A549 (cell line): ENCODE data around the gene PDHX. TPM values are rescaled to one million over a fixed set of nuclear protein-coding genes. Genes with fewer than 3 reads are reported as not detected.

ENCODE experiments used
- ATAC-seq, 2 experiments: fragments of 200-7000 bp in 1 of 2; fragments of >200 bp in 1 of 2; cut with Nextera tagmentation in 1 of 2; cut with Tn5 transposase in 1 of 2; 3 replicates each; pipeline versions ENCODE4 v1.8.0 to v1.9.1; 2018 to 2020; ENCODE audit warnings: mild to moderate bottlenecking in 1 of 2, moderate library complexity in 1 of 2
- CTCF ChIA-PET: fragments of 300-600 bp; sonication (Branson Sonifier 250); formaldehyde crosslinking; extraction: SDS; loops from one replicate; lab custom pipeline; 2021; ENCODE audit warnings: antibody characterized with exemption, inconsistent platforms; lab: Yijun Ruan, JAX
- POLR2A ChIA-PET: fragments of 350-600 bp; formaldehyde crosslinking; extraction: SDS; loops from one replicate; lab custom pipeline; 2021; ENCODE audit warnings: antibody characterized with exemption, inconsistent platforms; lab: Yijun Ruan, JAX
- DNase-seq, 2 experiments: peaks; one replicate each; pipeline versions ENCODE4 v3.0.0 to v3.0.0-alpha.2; 2011 to 2016; ENCODE audit warnings: low read depth in 1 of 2, low spot score in 1 of 2
- FAIRE-seq: peaks from 2 replicates; lab custom pipeline; 2011; peaks lifted over from hg19 to GRCh38; lab: Jason Lieb, UNC
- H3K27ac ChIP-seq, 2 experiments: fragments of >200 bp; sonication (Bioruptor Twin); formaldehyde crosslinking; 3 replicates each; pipeline ENCODE4 v1.5.1; 2016 to 2017
- H3K4me1 ChIP-seq: fragments of >200 bp; sonication (Bioruptor Twin); formaldehyde crosslinking; 3 replicates; pipeline ENCODE4 v1.6.1; 2016
- H3K4me2 ChIP-seq: fragments of >200 bp; sonication (Bioruptor Twin); formaldehyde crosslinking; 3 replicates; pipeline ENCODE4 v1.6.1; 2016
- H3K4me3 ChIP-seq: fragments of >200 bp; sonication (Bioruptor Twin); formaldehyde crosslinking; 3 replicates; pipeline ENCODE4 v1.5.1; 2016
- H3K9me3 ChIP-seq: fragments of >200 bp; sonication (Bioruptor Twin); formaldehyde crosslinking; 3 replicates; pipeline ENCODE4 v1.6.1; 2016
- CBX2 ChIP-seq: fragments of 200-600 bp; sonication (generic); IDR thresholded peaks from 2 replicates; pipeline ENCODE4 v1.6.1; 2016; ENCODE audit warnings: low read depth, mild to moderate bottlenecking, borderline replicate concordance
- CEBPB ChIP-seq, 2 experiments: fragments of >200 bp in 1 of 2; sonication (Bioruptor Twin) in 1 of 2; formaldehyde crosslinking in 1 of 2; IDR thresholded peaks; 2 replicates each; pipeline ENCODE4 v1.6.1; 2012 to 2016
- CHD2 ChIP-seq: fragments of 150-350 bp; IDR thresholded peaks from 2 replicates; pipeline ENCODE4 v1.6.1; 2014; ENCODE audit warnings: low read length; ENCODE audit not compliant: partially characterized antibody
- ELK1 ChIP-seq: fragments of 150-350 bp; IDR thresholded peaks from 2 replicates; pipeline ENCODE4 v1.6.1; 2014; ENCODE audit warnings: low read depth, mild to moderate bottlenecking, low read length
- ESRRA ChIP-seq: fragments of 150-350 bp; IDR thresholded peaks from 2 replicates; pipeline ENCODE4 v1.6.1; 2014; ENCODE audit warnings: mild to moderate bottlenecking, low read length, borderline replicate concordance
- FOSB ChIP-seq: fragments of 250-450 bp; sonication (Bioruptor Pico); IDR thresholded peaks from 2 replicates; pipeline ENCODE4 v1.5.0; 2020; ENCODE audit warnings: mild to moderate bottlenecking, moderate library complexity
- FOSL2 ChIP-seq, 2 experiments: fragments of 450-650 bp in 1 of 2; fragments of >200 bp in 1 of 2; sonication (Bioruptor Twin) in 1 of 2; formaldehyde crosslinking; IDR thresholded peaks; 2 replicates each; pipeline versions ENCODE4 v1.5.0 to v1.6.1; 2016 to 2020; ENCODE audit warnings: mild to moderate bottlenecking in 1 of 2, moderate library complexity in 1 of 2
- MAFK ChIP-seq: fragments of 450-650 bp; IDR thresholded peaks from 2 replicates; pipeline ENCODE4 v1.6.1; 2014; ENCODE audit not compliant: partially characterized antibody
- MYC ChIP-seq: IDR thresholded peaks from 2 replicates; pipeline ENCODE4 v1.6.1; 2012; ENCODE audit warnings: mild to moderate bottlenecking, inconsistent platforms, low read length, improper control_type of control experiment, borderline replicate concordance
- NPAS2 ChIP-seq: fragments of 250-450 bp; sonication (Bioruptor Pico); IDR thresholded peaks from 2 replicates; pipeline ENCODE4 v1.8.0; 2022; ENCODE audit warnings: mild to moderate bottlenecking, moderate library complexity, borderline replicate concordance
- RCOR1 ChIP-seq: fragments of 150-350 bp; IDR thresholded peaks from 2 replicates; pipeline ENCODE4 v1.6.1; 2014; ENCODE audit warnings: antibody characterized with exemption, low read length, low read depth
- RFX5 ChIP-seq: fragments of 450-650 bp; IDR thresholded peaks from 2 replicates; pipeline ENCODE4 v1.7.1; 2014; ENCODE audit warnings: antibody characterized with exemption, mild to moderate bottlenecking, moderate library complexity
- TP53 ChIP-seq: fragments of 250-450 bp; sonication (Bioruptor Pico); IDR thresholded peaks from 2 replicates; pipeline ENCODE4 v1.5.0; 2021; ENCODE audit warnings: mild to moderate bottlenecking, moderate library complexity
- USF2 ChIP-seq: fragments of 450-650 bp; IDR thresholded peaks from 2 replicates; pipeline ENCODE4 v1.6.1; 2014; ENCODE audit warnings: antibody characterized with exemption
- ZNF302 ChIP-seq: fragments of 250-450 bp; sonication (Bioruptor Pico); IDR thresholded peaks from 2 replicates; pipeline ENCODE4 v1.9.0; 2021; ENCODE audit warnings: inconsistent platforms, mild to moderate bottlenecking, moderate library complexity
- ZSCAN20 ChIP-seq: fragments of 250-450 bp; sonication (Bioruptor Pico); IDR thresholded peaks from 2 replicates; pipeline ENCODE4 v1.8.0; 2022; ENCODE audit warnings: mild to moderate bottlenecking, moderate library complexity
- WGBS: methylation state at CpG from one replicate; pipeline ENCODE4 v1.1.6; 2017; ENCODE audit errors: missing lambda C conversion rate; 5-methylcytosine and 5-hydroxymethylcytosine counted together
- polyA plus RNA-seq, 4 experiments: library from polyadenylated mRNA; depleted of rRNA in 3 of 4; stranded (reverse); fragments of >200 nt; fragmentation: RNase III in 1 of 4; extraction: RNeasy Plus Mini Kit Qiagen cat#74134 plus additional on column Dnase treatment in 1 of 4; gene quantifications; 2 replicates in 3 of 4; 3 replicates in 1 of 4; pipeline ENCODE4 v1.2.3, GENCODE V29; 2011 to 2017
- TF ChIP-seq, protein P1 (sequence below): fragments of >200 bp; sonication (Bioruptor Twin); formaldehyde crosslinking; IDR thresholded peaks from 3 replicates; pipeline ENCODE4 v1.5.1; 2016

The PDHX gene
- polyA plus RNA-seq, 2 of the 4 experiments (the other 2 are of a cell fraction): 46.5 to 87.4 TPM

GRCh38 chr11:34962034-34962433 is 45.6 kb downstream of the PDHX start:
- CTCF ChIA-PET: no interaction called here
- ATAC-seq: no peak
- no peak for FAIRE-seq
- peaks cover 11% of the 10 kb centered on the region; the same call in 2 of the 3 replicates for H3K4me1 ChIP-seq
- no peak overlapping the region for H3K4me2 ChIP-seq
- TF ChIP-seq FOSB (CRISPR knock-in tag) (no peak), MYC (no peak)
- H3K4me3 ChIP-seq: no peak overlapping the region
- no peak for DNase-seq
- no peaks in the 10 kb centered on the region for H3K9me3 ChIP-seq
- POLR2A ChIA-PET: no interaction called here
- H3K27ac ChIP-seq: no peak overlapping the region

GRCh38 chr11:34963351-34963750 is 46.9 kb downstream of the PDHX start:
- ChIA-PET POLR2A (no interaction called here), CTCF (interaction anchor here (0.7 to 1.1 kb wide), 3 partner anchors 8 to 274 kb away, joined by 3 read pairs; no protein-coding TSS in a partner anchor)
- no peak overlapping the region for H3K4me2 ChIP-seq
- WGBS: 85% methylated on average over 5 of the region's 5 CpGs
- H3K4me1 ChIP-seq: peaks cover 11% of the 10 kb centered on the region; the same call in 2 of the 3 replicates
- H3K9me3 ChIP-seq: no peaks in the 10 kb centered on the region
- no peak overlapping the region for H3K27ac ChIP-seq
- FAIRE-seq (no peak), ATAC-seq (no peak), DNase-seq (no peak)
- no peak overlapping the region for H3K4me3 ChIP-seq
- TF ChIP-seq RFX5: no peak
- no peak for TF ChIP-seq CEBPB (IDR thresholded peaks at IDR 0.05)
- TF ChIP-seq TP53 (CRISPR knock-in tag): no peak
- TF ChIP-seq CBX2: no peak
- TF ChIP-seq ZSCAN20 (CRISPR knock-in tag): no peak
- TF ChIP-seq ELK1: no peak

DNA sequence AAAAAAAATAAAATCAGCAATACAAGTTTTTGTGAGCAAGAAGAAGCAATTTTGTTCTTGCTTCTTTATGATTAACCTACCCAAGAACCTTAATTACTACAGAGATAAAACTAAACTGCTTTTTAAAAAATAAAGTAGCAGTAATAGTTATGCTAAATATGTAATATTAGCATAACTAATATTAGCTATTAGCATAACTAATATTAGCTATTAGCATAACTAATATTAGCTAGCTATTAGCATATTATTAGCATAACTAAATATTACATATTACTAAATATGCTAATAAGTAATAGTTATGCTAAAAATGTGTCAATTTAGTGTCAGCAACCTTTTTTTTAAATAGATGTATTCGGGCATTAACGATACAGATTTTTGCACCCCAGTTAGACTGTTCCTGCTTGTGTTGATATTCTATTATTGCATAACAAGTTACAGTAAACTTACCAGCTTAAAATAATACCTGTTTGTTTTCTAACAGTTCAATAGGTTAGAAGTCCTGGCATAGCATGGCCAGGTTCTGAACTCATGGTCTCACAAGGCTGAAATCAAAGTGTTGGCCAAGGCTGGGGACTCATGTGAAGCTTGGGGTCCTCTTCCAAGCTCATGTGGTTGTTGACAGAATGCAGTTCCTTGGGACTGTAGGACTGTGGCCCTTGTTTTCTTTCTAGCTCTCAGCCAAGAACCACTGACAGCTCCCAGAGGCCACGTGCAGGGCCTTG is 48.4 kb downstream of the PDHX start:
- 60% methylated on average over 3 of the region's 3 CpGs for WGBS
- ChIA-PET CTCF (interaction anchor here (0.7 to 1.6 kb wide), 5 partner anchors 10 to 274 kb away, joined by 3 to 4 read pairs (median 4); no protein-coding TSS in a partner anchor), POLR2A (no interaction called here)
- Histone ChIP-seq H3K9me3 (no peaks in the 10 kb centered on the region), H3K27ac (no peak overlapping the region), H3K4me2 (no peak overlapping the region), H3K4me1 (peaks cover 8% of the 10 kb centered on the region; the same call in 2 of the 3 replicates), H3K4me3 (no peak overlapping the region)
- no peak for ATAC-seq
- FAIRE-seq: no peak
- TF ChIP-seq CHD2 (no peak), FOSL2 (IDR thresholded peaks at IDR 0.05) (no peak), FOSL2 (CRISPR knock-in tag; IDR thresholded peaks at IDR 0.05) (no peak), ZNF302 (CRISPR knock-in tag) (no peak), ZSCAN20 (CRISPR knock-in tag) (no peak), NPAS2 (CRISPR knock-in tag) (no peak), ESRRA (no peak), USF2 (no peak), RFX5 (no peak), RCOR1 (no peak), MAFK (no peak)
- TF ChIP-seq, protein P1, sequence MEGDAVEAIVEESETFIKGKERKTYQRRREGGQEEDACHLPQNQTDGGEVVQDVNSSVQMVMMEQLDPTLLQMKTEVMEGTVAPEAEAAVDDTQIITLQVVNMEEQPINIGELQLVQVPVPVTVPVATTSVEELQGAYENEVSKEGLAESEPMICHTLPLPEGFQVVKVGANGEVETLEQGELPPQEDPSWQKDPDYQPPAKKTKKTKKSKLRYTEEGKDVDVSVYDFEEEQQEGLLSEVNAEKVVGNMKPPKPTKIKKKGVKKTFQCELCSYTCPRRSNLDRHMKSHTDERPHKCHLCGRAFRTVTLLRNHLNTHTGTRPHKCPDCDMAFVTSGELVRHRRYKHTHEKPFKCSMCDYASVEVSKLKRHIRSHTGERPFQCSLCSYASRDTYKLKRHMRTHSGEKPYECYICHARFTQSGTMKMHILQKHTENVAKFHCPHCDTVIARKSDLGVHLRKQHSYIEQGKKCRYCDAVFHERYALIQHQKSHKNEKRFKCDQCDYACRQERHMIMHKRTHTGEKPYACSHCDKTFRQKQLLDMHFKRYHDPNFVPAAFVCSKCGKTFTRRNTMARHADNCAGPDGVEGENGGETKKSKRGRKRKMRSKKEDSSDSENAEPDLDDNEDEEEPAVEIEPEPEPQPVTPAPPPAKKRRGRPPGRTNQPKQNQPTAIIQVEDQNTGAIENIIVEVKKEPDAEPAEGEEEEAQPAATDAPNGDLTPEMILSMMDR: no peak
- DNase-seq: no peak
